GM19438 (cell line): ENCODE measurements around the gene ZSWIM7.
"Not testable (repeated sequence)": the region's sequence is repeated elsewhere in the genome, so short reads cannot be mapped to it uniquely, and the experiment has no call there.

Experiments used
- ATAC-seq: cut with Tn5 transposase; IDR thresholded peaks from one replicate; pipeline ENCODE4 v1.9.1; 2021; ENCODE audit warnings: low read depth; ENCODE audit not compliant: unreplicated experiment

The ZSWIM7 gene

GRCh38 chr17:15958484-15958854 lies 41.0 kb downstream of the ZSWIM7 start:
- ATAC-seq = no peak

GRCh38 chr17:15957608-15958307 lies 41.7 kb downstream of the ZSWIM7 start:
- ATAC-seq = no peak

DNA sequence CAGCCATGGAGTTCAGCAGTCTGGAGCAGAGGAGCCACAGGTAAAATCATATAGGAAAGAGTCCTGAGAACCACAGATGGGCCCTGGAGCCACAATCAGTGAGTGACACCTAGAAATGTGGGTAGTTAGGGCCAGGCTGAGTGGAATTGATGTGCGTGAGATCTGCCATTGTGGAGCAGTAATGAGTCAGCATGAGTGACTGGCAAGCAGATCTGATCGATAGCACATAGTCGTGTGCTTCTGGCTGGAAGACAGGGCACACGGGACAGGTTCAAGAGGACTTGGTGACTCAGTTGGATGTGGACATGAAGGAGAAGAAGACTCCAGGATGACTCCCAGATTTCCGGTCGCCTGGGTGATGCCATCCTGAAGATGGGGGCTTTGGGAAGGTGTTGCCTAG lies 42.3 kb downstream of the ZSWIM7 start:
- ATAC-seq = no peak

DNA sequence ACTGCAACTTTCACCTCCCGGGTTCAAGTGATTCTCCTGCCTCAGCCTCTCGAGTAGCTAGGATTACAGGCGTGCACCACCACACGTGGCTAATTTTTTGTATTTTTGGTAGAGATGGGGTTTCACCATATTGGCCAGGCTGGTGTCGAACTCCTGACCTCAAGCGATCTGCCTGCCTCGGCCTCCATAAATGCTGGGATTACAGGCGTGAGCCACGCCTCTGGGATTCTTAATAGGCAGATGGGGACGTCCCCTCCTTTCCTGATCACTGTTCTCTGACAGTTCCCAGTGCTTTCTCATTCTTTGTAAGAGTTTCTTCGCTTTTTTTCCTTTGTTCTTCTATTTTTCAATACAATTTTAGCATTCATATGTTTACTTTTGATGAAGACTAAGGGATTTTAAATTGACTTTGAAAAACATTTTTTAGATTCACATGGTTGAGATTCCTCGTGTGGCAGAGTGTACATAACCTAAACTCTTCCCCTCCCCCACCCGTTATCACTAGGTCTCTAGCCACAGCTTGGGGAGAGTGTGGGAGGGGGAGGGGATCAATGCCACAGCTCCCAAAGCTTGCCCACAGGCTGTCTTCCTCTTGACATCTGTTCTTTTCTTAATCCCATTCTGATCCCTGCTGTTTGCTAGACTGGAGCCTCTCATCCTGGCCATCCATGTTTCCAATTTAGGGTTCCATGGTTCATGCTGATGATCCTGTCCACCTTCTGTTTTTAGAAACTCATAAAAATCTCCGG lies 43.5 kb downstream of the ZSWIM7 start:
- no peak for ATAC-seq

GRCh38 chr17:15954222-15954621 lies 45.3 kb downstream of the ZSWIM7 start:
- ATAC-seq = no peak

- ATAC-seq = no peak
These were observed 46.4 kb downstream of the ZSWIM7 start for GRCh38 chr17:15952916-15953790.

- no peak for ATAC-seq
These were observed 47.4 kb downstream of the ZSWIM7 start for GRCh38 chr17:15952048-15952532.

DNA sequence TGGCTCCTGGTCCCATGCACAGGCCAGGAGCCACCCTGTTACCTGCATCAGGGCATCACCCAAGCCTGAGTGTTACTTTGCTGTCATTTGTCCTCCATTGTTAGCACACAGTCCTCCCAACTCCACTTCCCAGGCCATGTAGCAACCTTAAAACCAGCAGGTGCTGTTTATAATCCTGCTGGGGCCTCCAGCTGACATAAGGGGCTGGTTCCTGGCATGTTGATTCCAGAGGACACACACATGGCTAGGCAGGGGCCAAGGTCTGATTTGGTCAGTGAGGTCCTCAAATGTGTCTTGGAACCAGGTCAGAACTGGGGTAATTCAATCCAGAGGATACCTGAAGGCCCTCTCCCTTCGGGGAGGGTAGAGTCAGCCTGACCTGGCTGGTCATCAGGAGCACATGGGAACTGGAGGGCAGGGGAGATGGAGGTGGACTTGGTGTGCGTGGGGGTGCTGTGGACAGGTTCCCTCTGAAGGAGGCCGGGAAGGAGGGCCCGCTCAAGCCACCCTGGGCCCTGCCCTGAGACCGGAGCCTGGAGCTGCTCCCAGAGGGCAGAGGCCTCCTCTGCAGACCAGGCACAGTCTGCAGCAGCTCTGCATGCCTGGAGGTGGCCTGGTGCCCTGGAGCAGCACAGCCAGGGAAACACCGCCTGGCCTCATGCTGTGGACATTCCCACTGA lies 48.0 kb downstream of the ZSWIM7 start:
- no peak for ATAC-seq

DNA sequence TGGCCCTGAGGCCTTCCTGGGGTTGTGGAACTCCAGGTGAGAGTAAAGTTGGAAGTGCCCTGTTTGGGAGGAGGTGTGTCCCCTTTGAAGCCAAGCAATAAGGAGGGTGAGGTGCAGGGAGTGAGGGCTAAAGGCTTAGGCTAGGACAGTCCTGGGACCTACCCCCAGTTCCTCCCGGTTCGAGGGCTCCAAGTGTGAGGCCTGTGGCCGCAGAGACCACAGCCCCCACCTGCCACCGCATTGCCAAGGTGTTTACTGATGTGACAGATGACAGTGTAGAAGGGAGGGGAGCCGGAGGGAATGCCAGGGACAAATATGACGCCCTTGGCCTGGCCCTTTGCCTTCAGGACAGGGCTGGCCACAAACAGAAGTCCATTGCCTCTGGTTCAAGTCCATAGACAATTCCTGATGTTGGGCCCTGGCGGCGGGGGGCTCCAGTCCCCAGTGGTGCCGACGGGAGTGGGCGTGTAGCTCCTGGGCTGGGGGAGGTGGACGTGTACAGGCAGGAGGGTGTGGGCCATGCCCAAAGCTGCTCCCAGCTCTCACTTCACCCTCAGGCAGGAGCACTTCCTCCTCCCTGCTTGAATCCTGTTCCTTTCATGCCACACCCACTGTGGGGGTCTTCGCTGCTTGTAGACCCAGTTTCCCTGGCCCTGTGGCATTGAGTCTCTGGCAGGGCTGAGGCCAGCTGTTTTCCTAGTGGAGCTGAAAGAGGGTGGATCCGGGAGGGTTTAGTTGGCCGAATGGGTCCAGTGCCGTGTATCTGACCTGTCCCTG lies 51.3 kb downstream of the ZSWIM7 start:
- no peak for ATAC-seq

- ATAC-seq = no peak
These were observed 52.2 kb downstream of the ZSWIM7 start for GRCh38 chr17:15947271-15947670.

DNA sequence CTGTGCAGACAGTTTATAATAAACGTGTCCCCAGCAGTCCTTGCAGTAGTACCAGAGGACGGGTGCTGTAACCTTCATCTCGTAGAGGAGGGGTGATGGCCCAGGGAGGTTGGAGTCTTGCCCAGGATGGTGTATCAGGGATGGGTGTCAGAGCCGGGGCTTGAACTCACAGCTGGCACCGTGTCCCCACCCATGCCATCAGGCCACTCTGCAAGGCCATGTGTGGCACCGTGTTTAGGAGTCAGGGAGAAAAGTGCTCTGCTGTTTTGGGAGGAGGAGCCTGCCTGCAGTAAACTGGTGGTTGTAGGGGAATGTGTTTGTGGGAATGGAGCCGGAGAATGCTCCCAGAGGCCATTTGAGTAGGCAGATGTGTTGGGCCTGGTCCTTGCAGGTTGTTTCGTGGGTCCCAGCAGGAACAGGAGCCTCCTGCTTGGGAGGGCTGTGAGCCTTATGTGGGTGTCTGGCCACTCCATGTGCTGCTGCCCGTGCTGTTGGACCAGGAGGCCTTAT lies 52.8 kb downstream of the ZSWIM7 start:
- no peak for ATAC-seq

DNA sequence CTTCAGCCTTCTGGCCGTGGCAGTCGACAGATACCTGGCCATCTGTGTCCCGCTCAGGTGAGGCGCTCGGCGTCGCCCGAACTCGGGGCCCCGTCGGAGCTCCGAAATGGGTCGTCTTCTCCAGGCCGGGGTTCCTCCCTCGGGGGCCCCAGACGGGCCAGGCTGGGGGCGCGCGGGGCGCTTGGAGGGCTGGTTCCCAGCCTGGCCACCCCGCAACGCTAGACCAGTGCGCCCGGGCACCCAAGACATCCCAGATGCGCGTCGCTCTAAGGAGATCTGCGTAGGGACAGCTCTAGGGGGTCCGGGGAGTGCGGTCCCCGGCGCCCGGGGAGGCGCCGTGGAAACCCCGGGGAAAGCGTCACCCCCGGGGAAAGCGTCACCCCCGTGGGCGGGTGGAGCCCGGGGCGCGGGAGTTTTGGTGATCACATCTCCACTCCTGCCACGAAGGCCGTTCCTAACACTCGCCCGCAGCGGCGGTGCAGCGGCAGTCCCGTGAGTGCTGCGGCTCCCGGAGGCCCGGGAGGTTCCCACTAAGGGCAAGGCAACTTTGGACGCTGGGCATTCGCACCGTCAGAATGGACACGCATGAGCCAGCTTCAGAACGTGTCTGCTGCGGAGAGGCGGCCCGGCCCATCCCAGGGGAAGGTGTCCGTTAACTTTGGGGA lies 53.8 kb downstream of the ZSWIM7 start:
- no peak for ATAC-seq

- peak; percentile 51 for ATAC-seq
These were observed 54.6 kb downstream of the ZSWIM7 start, which contains the start of gene ADORA2B for GRCh38 chr17:15944759-15945526. Gene ADORA2B, plus strand, starts transcription at chr17:15945130. Its CDS starts 119 bp downstream, at chr17:15945249.

DNA sequence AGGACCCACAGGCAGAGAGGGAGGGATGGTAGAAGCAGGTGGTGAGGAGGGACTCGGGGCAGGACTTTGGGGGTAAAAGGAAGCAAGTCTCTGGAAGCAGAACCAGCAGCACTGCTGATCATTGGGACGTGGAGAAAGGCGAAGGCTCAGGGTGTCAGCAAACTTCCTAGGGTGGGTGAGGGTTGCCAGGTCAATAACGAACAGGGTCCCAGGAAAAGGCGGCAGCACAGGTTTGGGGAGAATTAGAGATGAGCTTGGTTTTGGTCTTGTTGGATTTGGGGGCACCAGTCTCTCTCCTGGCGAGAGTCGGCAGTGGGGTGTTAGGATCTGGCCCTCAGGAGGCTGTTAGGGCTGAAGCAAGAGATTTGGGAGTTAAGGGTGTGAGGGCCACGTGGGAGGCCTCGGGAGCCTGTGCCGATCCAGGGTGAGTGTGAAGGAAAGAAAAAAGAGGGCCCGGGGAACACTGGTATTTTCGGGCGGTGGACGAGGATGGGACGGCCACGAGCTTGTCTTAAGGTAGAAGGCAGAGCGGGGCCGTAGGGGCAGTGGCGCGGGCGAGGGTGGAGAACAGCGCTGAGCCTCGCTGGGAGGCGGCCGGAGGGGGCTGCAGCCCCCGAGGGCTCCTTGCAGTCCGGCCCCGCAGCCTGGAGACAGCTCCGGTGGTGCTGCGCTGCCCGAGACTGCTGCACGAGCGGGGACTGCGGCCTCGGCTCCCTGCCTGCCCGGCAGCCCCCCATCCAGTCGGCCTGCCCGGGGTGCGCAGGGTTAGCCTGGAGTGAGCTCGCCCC lies 55.3 kb downstream of the ZSWIM7 start:
- ATAC-seq = peak; percentile 57

GRCh38 chr17:15942207-15942833 lies 57.2 kb downstream of the ZSWIM7 start:
- ATAC-seq = no peak

DNA sequence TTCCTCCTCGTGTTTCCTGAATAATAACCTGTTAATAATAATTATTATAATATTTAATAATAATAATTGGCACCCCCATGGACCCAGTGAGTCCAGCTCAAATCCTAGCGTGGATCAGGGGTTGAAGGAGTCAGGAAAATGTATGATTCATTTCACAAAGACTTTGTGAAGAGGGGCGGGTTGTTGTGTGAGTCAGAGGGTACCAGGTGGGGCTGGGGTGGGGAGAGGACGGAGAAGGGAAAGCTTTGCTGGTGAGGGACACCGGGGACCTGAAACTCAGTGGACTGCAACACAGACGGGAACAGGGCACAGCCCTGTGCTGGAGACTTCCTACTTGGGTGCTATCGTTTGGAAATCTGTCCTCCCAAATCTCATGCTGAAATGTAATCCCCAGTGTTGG lies 57.7 kb downstream of the ZSWIM7 start:
- no peak for ATAC-seq

DNA sequence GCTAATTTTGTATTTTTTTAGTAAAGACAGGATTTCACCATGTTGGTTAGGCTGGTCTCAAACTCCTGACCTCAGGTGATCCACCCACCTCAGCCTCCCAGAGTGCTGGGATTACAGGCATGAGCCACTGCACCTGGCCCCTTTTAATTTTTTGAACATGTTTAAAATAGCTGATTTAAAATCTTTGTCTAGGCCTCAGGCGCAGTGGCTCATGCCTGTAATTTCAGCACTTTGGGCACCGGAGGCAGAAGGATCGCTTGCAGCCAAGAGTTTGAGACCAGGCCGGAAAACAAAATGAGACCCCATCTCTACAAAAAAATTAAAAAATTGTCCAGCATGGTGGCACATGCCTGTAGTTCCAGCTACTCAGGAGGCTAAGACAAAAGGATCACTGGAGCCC lies 63.0 kb downstream of the ZSWIM7 start:
- ATAC-seq = not testable (repeated sequence)
